ENCODE measurements around the gene KIF3C.
"Not testable (repeated sequence)": the region's sequence is repeated elsewhere in the genome, so short reads cannot be mapped to it uniquely, and the experiment has no call there.

Gene KIF3C

DNA sequence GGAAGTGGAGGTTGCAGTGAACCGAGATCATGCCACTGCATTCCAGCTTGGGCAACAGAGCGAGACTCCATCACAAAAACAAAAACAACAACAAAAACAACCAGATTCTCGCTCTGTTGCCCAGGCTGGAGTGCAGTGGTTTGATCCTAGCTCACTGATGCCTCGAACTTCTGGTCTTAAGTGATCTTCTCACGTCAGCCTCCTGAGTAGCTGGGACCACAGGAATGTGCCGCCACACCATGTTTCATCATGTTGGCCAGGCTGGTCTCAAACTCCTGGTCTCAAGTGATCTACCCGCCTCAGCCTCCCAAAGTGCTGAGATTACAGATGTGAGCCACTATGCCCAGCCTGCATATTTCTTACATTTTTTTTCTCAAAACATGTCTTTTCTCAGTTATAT is 64.9 kb downstream of the KIF3C start:
- DNase-seq (ENCODE audit: low read depth in 2 of 2), result not testable (repeated sequence)

- peak; percentile 2 to 17 for DNase-seq (ENCODE audit: low read depth in 2 of 2)
Measured at GRCh38 chr2:25915944-25916772, 66.1 kb downstream of the KIF3C start.

GRCh38 chr2:25915411-25915810 is 66.9 kb downstream of the KIF3C start:
- DNase-seq (ENCODE audit: low read depth in 2 of 2), result not testable (repeated sequence)

DNA sequence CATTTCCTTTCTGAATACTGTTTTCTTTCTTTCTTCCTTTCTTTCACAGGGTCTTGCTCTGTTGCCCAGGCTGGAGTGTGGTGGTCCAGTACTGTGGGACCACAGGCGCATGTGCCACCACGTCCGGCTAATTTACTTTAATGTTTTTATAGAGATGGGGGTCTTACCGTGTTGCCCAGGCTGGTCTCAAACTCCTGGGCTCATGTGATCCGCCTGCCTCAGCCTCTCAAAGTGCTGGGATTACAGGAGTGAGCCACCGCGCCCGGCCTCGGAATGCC is 68.7 kb downstream of the KIF3C start:
- not testable (repeated sequence) for DNase-seq (ENCODE audit: low read depth in 2 of 2)

- DNase-seq (ENCODE audit: low read depth in 2 of 2), result no peak
Measured at GRCh38 chr2:25912851-25913695, 69.2 kb downstream of the KIF3C start.

DNA sequence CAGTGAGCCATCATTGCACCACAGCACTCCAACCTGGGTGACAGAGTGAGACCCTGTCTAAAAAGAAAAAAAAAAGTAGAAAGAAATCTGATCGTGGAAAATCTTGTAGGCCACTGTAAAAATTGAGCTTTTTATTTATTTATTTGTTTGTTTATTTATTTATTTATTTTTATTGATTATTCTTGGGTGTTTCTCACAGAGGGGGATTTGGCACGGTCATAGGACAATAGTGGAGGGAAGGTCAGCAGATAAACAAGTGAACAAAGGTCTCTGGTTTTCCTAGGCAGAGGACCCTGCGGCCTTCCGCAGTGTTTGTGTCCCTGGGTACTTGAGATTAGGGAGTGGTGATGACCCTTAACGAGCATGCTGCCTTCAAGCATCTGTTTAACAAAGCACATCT is 72.7 kb downstream of the KIF3C start:
- DNase-seq (ENCODE audit: low read depth in 2 of 2), result not testable (repeated sequence)

DNA sequence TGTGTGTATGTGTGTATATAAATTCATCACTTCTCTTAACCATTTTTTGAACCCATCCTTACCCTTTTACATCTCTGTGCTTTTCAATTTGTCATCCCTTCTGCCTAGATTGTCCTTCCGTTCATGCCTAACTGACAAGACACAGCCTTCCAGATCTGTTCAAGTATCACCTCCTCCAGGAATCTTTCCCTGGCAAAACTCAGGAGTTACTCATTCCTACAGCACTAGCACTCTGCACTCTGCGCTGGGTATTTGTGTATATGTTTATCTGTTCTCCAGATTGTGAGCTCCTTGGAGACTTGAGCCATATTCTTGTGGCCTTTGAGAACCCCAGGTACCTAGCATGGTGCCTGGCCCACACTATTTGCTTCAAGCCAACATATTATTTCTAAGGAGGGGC is 77.2 kb downstream of the KIF3C start:
- DNase-seq (ENCODE audit: low read depth in 2 of 2), result no peak

DNA sequence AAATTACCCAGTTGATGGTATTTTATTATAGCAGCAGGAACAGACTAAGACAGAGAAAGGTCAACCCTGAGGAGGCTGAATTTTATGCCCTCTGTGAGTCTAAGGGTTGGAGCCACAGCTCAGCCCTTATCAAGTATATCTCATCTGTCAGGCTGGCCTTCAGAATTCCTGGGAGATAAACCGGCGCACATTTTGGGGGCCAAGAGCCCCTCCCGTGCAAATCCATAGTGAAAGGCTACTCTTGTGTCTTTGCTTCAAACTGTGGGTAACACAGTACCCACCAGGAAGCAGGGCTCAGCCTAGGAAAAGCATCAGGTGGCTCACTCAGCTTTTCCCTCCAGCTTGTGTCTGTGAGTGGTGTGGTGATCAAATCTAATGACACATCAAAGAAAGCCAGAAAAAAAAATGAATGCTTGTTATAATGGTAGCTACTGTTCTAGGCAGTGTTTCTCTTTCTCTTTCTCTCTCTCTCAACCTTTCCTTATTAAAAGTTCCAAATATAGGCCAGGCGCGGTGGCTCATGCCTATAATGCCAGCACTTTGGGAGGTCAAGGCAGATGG is 79.0 kb downstream of the KIF3C start:
- DNase-seq (ENCODE audit: low read depth in 2 of 2), result no peak

GRCh38 chr2:25899404-25899970 is 82.8 kb downstream of the KIF3C start:
- no peak for DNase-seq (ENCODE audit: low read depth in 2 of 2)

GRCh38 chr2:25897506-25897905 is 84.8 kb downstream of the KIF3C start:
- no peak for DNase-seq (ENCODE audit: low read depth in 2 of 2)

GRCh38 chr2:25896308-25896707 is 86.0 kb downstream of the KIF3C start:
- DNase-seq (ENCODE audit: low read depth in 2 of 2), result not testable (repeated sequence)

GRCh38 chr2:25895610-25896009 is 86.7 kb downstream of the KIF3C start:
- no peak for DNase-seq (ENCODE audit: low read depth in 2 of 2)

DNA sequence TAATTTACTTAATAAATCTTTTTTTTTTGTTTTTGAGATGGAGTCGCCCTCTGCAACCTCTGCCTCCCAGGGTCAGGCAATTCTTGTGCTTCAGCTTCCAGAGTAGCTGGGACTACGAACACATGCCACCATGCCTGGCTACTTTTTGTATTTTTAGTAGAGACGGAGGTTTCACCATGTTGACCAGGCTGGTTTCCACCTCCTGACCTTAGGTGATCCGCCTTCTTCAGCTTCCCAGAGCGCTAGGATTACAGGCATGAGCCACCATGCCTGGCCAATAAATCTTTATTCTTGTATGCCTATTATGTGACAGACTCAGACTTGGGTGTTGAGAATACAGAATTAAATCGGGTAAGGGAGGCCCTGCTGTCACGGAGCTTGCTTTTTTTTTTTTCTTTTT is 87.3 kb downstream of the KIF3C start:
- no peak for DNase-seq (ENCODE audit: low read depth in 2 of 2)

- DNase-seq (ENCODE audit: low read depth in 2 of 2), result no peak
Measured at GRCh38 chr2:25894135-25894830, 88.0 kb downstream of the KIF3C start.

DNA sequence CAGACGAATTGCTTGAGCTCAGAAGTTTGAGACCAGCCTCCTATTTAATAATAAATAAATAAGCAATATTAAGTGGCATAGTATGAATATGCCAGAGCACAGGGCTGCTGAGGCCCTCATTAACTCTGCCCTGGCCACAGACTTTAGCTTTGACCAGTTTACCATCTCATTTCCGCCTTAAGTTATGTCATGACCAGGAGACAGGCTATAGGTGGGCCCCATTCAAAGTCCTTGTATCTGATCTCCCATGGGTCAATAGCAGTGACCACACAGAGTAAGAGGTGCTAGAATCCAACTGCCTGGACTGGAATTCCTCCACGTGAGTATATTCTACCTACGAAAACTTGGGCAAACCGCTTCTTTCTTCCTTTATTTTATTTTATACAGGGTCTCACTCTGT is 90.6 kb downstream of the KIF3C start:
- DNase-seq (ENCODE audit: low read depth in 2 of 2), result no peak

GRCh38 chr2:25887624-25888242 is 94.6 kb downstream of the KIF3C start:
- no peak for DNase-seq (ENCODE audit: low read depth in 2 of 2)

GRCh38 chr2:25885933-25886332 is 96.4 kb downstream of the KIF3C start:
- no peak for DNase-seq (ENCODE audit: low read depth in 2 of 2)

DNA sequence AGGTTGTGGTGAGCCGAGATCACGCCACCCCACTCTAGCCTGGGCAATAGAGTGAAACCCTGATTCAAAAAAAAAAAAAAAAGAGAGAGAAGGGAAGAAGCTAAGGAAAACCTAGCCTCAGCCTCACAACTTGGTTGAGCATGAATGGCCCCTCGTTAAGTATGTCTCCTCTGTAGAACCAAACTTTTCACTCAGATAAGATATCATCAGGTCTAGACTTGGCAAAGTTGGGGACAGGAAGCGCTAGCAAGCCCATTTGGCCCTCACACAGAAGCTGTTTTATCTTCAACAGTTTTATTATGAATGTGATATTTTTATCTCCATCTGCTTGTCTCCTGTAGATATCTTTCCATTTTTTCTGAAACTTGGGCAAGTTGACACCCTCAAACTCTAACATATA is 100.5 kb downstream of the KIF3C start:
- DNase-seq (ENCODE audit: low read depth in 2 of 2), result no peak

- no peak for DNase-seq (ENCODE audit: low read depth in 2 of 2)
Measured at GRCh38 chr2:25879133-25879730, 103.1 kb downstream of the KIF3C start.

- peak; percentile 95 to 96 for DNase-seq (ENCODE audit: low read depth in 2 of 2)
Measured at GRCh38 chr2:25878361-25879132, 103.8 kb downstream of the KIF3C start, which contains the start of gene ASXL2. Gene ASXL2 (minus strand): TSS chr2:25878487. CDS start chr2:25878222, 265 bp downstream.
